Inferior parietal cortex (tissue), 1 donor: Measurements from ENCODE around the gene RAB3GAP1.

Experiments
- DNase-seq: peaks from one replicate; pipeline ENCODE4 v3.0.0-alpha.2; 2016; ENCODE audit errors: extremely low spot score

The RAB3GAP1 gene

GRCh38 chr2:135163901-135164300 is 111.8 kb downstream of the RAB3GAP1 start:
- DNase-seq: no peak

GRCh38 chr2:135164431-135164830 is 112.3 kb downstream of the RAB3GAP1 start:
- no peak for DNase-seq

- DNase-seq: no peak
These were observed 115.2 kb downstream of the RAB3GAP1 start for GRCh38 chr2:135167273-135167672.

- DNase-seq: no peak
These were observed 116.2 kb downstream of the RAB3GAP1 start for GRCh38 chr2:135168204-135168856.

- DNase-seq: no peak
These were observed 118.0 kb downstream of the RAB3GAP1 start for GRCh38 chr2:135169900-135170753.

GRCh38 chr2:135174049-135174809 is 122.1 kb downstream of the RAB3GAP1 start:
- peak; percentile 69 for DNase-seq

- no peak for DNase-seq
These were observed 122.7 kb downstream of the RAB3GAP1 start for GRCh38 chr2:135174810-135175093.

- DNase-seq: no peak
These were observed 123.1 kb downstream of the RAB3GAP1 start for GRCh38 chr2:135175177-135175576.

- no peak for DNase-seq
These were observed 127.6 kb downstream of the RAB3GAP1 start for GRCh38 chr2:135179689-135180088.

GRCh38 chr2:135182190-135182589 is 130.1 kb downstream of the RAB3GAP1 start:
- no peak for DNase-seq

GRCh38 chr2:135182601-135183000 is 130.5 kb downstream of the RAB3GAP1 start:
- peak; percentile 65 for DNase-seq

GRCh38 chr2:135183822-135184221 is 131.7 kb downstream of the RAB3GAP1 start:
- no peak for DNase-seq

- DNase-seq: no peak
These were observed 134.0 kb downstream of the RAB3GAP1 start for GRCh38 chr2:135186054-135186453.

- DNase-seq: no peak
These were observed 135.2 kb downstream of the RAB3GAP1 start for GRCh38 chr2:135187270-135187669.

- no peak for DNase-seq
These were observed 137.1 kb downstream of the RAB3GAP1 start for GRCh38 chr2:135189148-135189547.

- no peak for DNase-seq
These were observed 138.7 kb downstream of the RAB3GAP1 start for GRCh38 chr2:135190799-135191198.

GRCh38 chr2:135198481-135198880 is 146.4 kb downstream of the RAB3GAP1 start:
- no peak for DNase-seq

GRCh38 chr2:135202751-135203150 is 150.7 kb downstream of the RAB3GAP1 start:
- no peak for DNase-seq

GRCh38 chr2:135203944-135204343 is 151.9 kb downstream of the RAB3GAP1 start:
- no peak for DNase-seq

GRCh38 chr2:135208016-135208415 is 155.9 kb downstream of the RAB3GAP1 start:
- DNase-seq: no peak

- DNase-seq: no peak
These were observed 160.7 kb downstream of the RAB3GAP1 start for GRCh38 chr2:135212757-135213156.

GRCh38 chr2:135218426-135218825 is 166.3 kb downstream of the RAB3GAP1 start:
- DNase-seq: no peak

- no peak for DNase-seq
These were observed 167.1 kb downstream of the RAB3GAP1 start for GRCh38 chr2:135219226-135219625.
